ENCODE measurements around the gene MED31.

GRCh38 chr17:6597727-6598126 lies 53.7 kb downstream of the MED31 start:
- TF ChIP-seq, protein P1, sequence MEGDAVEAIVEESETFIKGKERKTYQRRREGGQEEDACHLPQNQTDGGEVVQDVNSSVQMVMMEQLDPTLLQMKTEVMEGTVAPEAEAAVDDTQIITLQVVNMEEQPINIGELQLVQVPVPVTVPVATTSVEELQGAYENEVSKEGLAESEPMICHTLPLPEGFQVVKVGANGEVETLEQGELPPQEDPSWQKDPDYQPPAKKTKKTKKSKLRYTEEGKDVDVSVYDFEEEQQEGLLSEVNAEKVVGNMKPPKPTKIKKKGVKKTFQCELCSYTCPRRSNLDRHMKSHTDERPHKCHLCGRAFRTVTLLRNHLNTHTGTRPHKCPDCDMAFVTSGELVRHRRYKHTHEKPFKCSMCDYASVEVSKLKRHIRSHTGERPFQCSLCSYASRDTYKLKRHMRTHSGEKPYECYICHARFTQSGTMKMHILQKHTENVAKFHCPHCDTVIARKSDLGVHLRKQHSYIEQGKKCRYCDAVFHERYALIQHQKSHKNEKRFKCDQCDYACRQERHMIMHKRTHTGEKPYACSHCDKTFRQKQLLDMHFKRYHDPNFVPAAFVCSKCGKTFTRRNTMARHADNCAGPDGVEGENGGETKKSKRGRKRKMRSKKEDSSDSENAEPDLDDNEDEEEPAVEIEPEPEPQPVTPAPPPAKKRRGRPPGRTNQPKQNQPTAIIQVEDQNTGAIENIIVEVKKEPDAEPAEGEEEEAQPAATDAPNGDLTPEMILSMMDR (IDR thresholded peaks at IDR 0.05; ENCODE audit: poor library complexity, severe bottlenecking): no peak
- no peak for TF ChIP-seq SMC3 (conservative IDR thresholded peaks at IDR 0.05; ENCODE audit: poor library complexity)

Data from neural cell (in vitro differentiated cells).